SU-DHL-6 (cell line): ENCODE measurements around the gene SLC45A3.
"Not testable (repeated sequence)": the region's sequence is repeated elsewhere in the genome, so short reads cannot be mapped to it uniquely, and the experiment has no call there.

Experiments used
- EZH2phosphoT487 ChIP-seq: fragments of 200-600 bp; sonication (generic), shearing (Covaris generic); conservative IDR thresholded peaks from 2 replicates; pipeline ENCODE4 v1.6.1; 2018; ENCODE audit warnings: mild to moderate bottlenecking, antibody characterized with exemption, low read length, moderate library complexity, mixed read lengths
- TF ChIP-seq, protein P1 (sequence below): fragments of 200-600 bp; sonication (generic); IDR thresholded peaks from one replicate; pipeline ENCODE4 v1.5.1; 2017; ENCODE audit warnings: antibody characterized with exemption, mild to moderate bottlenecking, low read length, moderate library complexity; ENCODE audit not compliant: insufficient read depth, poor library complexity, severe bottlenecking

DNA sequence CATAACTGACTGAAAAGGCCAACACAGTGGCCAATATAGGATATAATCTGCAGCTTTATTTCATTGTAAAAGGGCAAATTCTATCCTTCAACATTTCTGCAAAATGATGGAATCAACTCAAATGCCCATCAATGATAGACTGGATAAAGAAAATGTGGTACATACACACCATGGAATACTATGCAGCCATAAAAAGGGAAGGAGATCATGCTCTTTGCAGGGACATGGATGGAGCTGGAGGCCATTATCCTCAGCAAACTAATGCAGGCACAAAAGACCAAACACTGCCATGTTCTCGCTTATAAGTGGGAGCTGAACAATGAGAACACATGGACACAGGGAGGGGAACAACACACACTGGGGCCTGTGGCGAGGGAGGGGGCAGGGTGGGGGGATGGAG lies 40.4 kb upstream of the SLC45A3 start:
- TF ChIP-seq, protein P1, sequence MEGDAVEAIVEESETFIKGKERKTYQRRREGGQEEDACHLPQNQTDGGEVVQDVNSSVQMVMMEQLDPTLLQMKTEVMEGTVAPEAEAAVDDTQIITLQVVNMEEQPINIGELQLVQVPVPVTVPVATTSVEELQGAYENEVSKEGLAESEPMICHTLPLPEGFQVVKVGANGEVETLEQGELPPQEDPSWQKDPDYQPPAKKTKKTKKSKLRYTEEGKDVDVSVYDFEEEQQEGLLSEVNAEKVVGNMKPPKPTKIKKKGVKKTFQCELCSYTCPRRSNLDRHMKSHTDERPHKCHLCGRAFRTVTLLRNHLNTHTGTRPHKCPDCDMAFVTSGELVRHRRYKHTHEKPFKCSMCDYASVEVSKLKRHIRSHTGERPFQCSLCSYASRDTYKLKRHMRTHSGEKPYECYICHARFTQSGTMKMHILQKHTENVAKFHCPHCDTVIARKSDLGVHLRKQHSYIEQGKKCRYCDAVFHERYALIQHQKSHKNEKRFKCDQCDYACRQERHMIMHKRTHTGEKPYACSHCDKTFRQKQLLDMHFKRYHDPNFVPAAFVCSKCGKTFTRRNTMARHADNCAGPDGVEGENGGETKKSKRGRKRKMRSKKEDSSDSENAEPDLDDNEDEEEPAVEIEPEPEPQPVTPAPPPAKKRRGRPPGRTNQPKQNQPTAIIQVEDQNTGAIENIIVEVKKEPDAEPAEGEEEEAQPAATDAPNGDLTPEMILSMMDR: not testable (repeated sequence)
- TF ChIP-seq EZH2phosphoT487: not testable (repeated sequence)
